ENCODE measurements around the gene TMEM108.

The TMEM108 gene

GRCh38 chr3:133393691-133394474, 355.7 kb downstream of the TMEM108 start:
- no peak for DNase-seq

GRCh38 chr3:133394561-133395311, 356.5 kb downstream of the TMEM108 start:
- DNase-seq = no peak

DNA sequence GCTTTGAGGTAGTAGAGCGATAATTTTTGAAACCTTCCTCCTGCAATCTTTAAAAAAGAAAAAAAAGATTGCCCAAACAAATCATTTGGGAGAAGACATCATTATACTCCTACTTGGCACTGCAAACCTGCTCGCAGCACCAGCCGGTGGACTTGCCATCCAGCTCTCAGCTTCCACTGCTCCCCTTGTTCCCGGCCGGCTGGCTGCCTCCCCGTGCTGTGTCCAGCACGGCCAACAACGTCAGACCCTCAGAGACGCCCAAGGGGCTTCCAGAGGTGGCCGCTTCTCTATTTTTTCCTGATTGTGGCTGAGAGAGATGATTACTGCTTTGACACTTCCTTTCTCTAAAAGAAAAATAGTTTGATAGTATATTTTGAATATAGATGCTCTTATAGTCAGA, 358.7 kb downstream of the TMEM108 start:
- DNase-seq = no peak

- DNase-seq = no peak
These were observed 361.9 kb downstream of the TMEM108 start, which contains the start of gene BFSP2 for GRCh38 chr3:133400006-133400515. TSS of gene BFSP2 (plus strand) at chr3:133400056. CDS start at chr3:133400084, 28 bp downstream.

DNA sequence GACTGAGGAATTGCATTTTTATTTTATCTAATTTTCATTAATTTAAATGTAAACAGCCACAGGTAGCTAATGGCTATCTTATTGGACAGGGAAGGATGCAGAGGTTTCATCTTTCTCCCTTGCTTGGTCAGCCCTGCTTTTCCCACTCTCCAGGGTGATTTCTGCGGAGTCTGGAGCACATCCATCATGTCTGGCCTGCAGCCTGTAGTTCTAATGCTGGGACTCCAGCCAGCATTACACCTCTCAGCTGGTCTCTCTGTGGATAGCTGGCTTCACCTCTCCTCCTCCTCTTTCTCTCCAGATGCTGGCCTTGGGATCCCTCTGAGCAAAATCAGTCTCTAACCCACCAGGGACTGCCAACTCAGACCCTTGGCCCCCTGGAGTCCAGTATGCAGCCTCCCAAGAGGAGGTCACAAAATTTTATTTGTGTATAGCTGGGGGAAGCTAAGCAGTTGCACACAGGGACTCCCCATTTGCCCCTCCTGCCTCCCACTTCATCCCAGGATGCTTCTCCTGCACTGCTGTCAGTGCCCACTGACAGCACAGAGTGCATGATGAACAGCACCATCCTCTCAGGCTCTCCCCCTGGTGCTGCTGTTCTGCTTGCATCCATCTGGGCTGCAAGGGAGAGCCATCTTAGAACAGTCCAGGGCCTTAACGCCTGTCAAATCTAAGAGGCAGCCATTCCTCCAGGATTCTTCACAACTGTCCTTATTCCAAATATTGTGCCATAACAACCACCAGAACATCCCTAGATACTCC, 363.4 kb downstream of the TMEM108 start:
- DNase-seq = no peak

GRCh38 chr3:133404920-133405319, 366.7 kb downstream of the TMEM108 start:
- DNase-seq = no peak

DNA sequence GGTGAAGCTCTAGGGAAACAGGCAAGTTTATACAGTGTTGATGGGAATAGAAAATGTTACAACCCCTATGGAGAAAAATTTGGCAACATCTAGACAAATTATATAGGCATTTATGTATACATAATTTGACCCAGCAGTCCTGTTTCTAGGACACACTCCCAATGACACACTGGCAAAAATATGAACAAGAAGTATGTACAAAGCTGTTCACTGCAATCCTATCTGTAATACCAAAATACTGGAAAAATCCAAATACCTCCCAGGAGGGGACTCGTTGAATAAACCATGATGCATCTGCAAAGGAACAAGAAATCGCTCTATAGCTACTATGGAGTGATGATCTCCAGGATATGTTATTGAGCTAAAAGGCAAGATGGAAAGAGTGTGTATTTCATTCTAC, 370.2 kb downstream of the TMEM108 start:
- DNase-seq = no peak

DNA sequence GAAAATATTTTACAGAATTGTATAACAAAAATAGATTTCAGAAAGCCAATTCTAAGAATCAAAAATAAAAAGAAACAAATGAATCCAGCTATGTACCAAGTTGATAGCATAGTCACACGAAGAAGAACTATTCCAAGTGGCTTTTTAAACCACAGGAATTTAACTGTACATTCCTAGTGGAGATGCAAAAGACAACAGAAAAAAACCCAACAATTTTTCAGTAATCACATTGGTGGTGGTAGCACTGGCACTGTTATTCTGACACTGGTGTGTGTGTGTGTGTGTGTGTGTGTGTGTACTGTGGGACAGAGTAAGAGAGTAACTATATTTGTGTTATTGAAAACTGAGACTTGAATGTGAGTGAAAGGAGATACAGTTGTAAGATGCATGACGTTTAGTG, 370.8 kb downstream of the TMEM108 start:
- no peak for DNase-seq

GRCh38 chr3:133410191-133410892, 372.2 kb downstream of the TMEM108 start:
- no peak for DNase-seq

DNA sequence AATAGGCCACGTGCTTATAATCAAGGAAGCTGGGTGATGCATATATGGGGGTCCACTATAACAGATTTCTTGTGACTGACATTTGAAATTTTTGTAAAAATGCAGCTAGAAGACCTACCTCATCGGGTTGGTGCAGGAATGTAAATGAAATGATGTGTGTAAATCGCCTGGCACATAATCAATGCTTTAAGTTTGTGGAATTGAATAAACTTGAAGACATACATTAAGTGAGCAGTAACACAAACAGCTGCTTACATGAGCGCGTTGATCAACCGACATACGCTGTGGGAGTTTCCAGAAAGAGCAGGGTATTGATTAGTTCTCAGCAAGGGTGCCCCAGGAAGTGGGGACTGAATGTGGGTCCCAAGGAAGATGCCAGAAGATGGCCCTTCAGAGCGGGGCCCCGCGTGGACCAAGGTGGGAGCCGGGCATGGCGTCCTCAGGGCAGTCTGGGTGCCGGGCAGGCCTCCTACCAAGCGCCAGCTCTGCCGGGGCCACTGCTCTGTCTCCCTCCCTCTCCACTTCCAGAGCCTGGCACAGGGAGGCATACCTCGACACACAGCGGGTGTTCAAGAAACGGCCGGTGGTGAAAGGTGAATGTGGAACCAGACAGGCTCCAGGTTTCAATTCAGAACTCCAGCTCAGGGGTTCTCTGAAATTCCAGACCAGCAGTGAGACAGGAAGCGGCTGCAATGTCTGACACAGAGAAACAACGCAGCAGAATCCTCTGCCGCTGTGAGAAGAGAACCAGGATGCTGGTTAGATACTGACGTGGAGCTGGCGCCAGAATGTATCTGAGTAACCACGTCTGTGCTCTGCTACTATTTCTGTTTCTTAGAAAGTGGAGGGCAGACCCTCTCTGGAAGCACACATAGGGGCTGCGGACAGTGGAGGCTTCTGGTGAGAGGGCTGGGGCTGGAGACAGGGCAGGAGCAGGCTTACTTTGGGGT, 374.3 kb downstream of the TMEM108 start:
- DNase-seq = no peak

GRCh38 chr3:133413161-133414020, 375.2 kb downstream of the TMEM108 start:
- DNase-seq = no peak

DNA sequence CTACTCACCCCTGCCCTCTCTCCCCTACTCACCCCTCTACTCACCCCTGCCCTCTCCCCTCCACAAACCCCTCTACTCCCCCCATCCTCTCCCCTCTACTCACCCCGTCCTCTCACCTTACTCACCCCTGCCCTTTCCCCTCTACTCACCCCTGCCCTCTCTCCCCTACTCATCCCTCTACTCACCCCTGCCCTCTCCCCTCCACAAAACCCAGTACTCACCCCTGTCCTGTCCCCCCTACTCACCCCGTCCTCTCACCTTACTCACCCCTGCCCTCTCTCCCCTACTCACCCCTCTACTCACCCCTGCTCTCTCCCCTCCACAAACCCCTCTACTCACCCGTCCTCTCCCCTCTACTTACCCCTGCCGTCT, 375.8 kb downstream of the TMEM108 start:
- DNase-seq = no peak

GRCh38 chr3:133418361-133418760, 380.2 kb downstream of the TMEM108 start:
- no peak for DNase-seq

GRCh38 chr3:133419151-133419909, 381.1 kb downstream of the TMEM108 start:
- no peak for DNase-seq

GRCh38 chr3:133424937-133425869, 387.0 kb downstream of the TMEM108 start:
- DNase-seq = no peak

- no peak for DNase-seq
These were observed 387.7 kb downstream of the TMEM108 start for GRCh38 chr3:133425898-133426297.

DNA sequence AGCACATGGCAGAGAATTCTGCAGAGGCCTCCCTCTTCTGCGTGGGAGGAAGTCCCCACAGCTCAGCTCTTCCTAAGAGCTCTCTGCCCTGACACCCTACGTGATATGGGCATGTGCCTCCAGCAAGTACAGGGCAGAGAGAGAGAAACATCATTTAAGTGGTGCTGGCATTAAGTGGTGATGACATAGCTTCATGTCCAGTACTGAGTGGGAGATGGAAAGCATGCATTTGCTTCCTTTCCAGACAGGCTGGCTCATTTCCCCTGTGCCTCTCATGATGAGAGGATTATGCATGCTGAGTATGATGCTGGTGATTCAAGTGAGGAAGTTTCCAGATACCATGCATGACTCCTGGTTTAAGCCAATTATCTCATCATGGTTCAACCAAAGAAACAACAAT, 388.5 kb downstream of the TMEM108 start:
- DNase-seq = no peak

GRCh38 chr3:133428552-133428951, 390.4 kb downstream of the TMEM108 start:
- no peak for DNase-seq
